HEK293 (cell line): Measurements from ENCODE around the gene NIT1.

Experiments
- EGR2 ChIP-seq: fragments of 450-650 bp; formaldehyde crosslinking; IDR thresholded peaks from 2 replicates; pipeline ENCODE4 v1.5.1; 2016; ENCODE audit warnings: low read depth, missing biosample characterization, missing genetic modification characterization
- GLIS2 ChIP-seq: fragments of 450-650 bp; formaldehyde crosslinking; IDR thresholded peaks from 2 replicates; pipeline ENCODE4 v1.5.1; 2016; ENCODE audit warnings: missing biosample characterization, missing genetic modification characterization
- IKZF3 ChIP-seq: fragments of 450-650 bp; IDR thresholded peaks from 2 replicates; pipeline ENCODE4 v1.5.0; 2018; ENCODE audit warnings: missing biosample characterization, mild to moderate bottlenecking, missing genetic modification characterization, moderate library complexity
- KLF8 ChIP-seq: fragments of 450-650 bp; formaldehyde crosslinking; IDR thresholded peaks from 2 replicates; pipeline ENCODE4 v1.5.1; 2016; ENCODE audit warnings: missing biosample characterization, missing genetic modification characterization
- REPIN1 ChIP-seq: fragments of 450-650 bp; formaldehyde crosslinking; IDR thresholded peaks from 2 replicates; pipeline ENCODE4 v1.5.1; 2017; ENCODE audit warnings: missing biosample characterization, missing genetic modification characterization, low read depth
- SCRT2 ChIP-seq: fragments of 450-650 bp; formaldehyde crosslinking; IDR thresholded peaks from 2 replicates; pipeline ENCODE4 v1.5.1; 2016; ENCODE audit warnings: missing biosample characterization, missing genetic modification characterization
- SETDB1 ChIP-seq: IDR thresholded peaks from one replicate; pipeline ENCODE4 v1.6.1; 2017; ENCODE audit warnings: mild to moderate bottlenecking, low read length, moderate library complexity, mixed read lengths; ENCODE audit not compliant: insufficient read length
- SP7 ChIP-seq: fragments of 450-650 bp; formaldehyde crosslinking; IDR thresholded peaks from 2 replicates; pipeline ENCODE4 v1.5.1; 2016; ENCODE audit warnings: missing biosample characterization, missing genetic modification characterization
- TCF7L2 ChIP-seq: IDR thresholded peaks from 2 replicates; pipeline ENCODE4 v1.6.1; 2011; ENCODE audit warnings: low read depth, mild to moderate bottlenecking, inconsistent platforms, low read length, moderate library complexity, borderline replicate concordance
- ZNF121 ChIP-seq: fragments of 450-650 bp; formaldehyde crosslinking; IDR thresholded peaks from 2 replicates; pipeline ENCODE4 v1.5.1; 2016; ENCODE audit warnings: missing biosample characterization, missing genetic modification characterization
- ZNF140 ChIP-seq: fragments of 450-650 bp; formaldehyde crosslinking; IDR thresholded peaks from 2 replicates; pipeline ENCODE4 v1.5.1; 2016; ENCODE audit warnings: missing biosample characterization, missing genetic modification characterization
- ZNF155 ChIP-seq: fragments of 450-650 bp; formaldehyde crosslinking; IDR thresholded peaks from 2 replicates; pipeline ENCODE4 v1.5.1; 2016; ENCODE audit warnings: missing biosample characterization, missing genetic modification characterization
- ZNF214 ChIP-seq: fragments of 450-650 bp; formaldehyde crosslinking; IDR thresholded peaks from 2 replicates; pipeline ENCODE4 v1.5.1; 2017; ENCODE audit warnings: missing biosample characterization, mild to moderate bottlenecking, missing genetic modification characterization, borderline replicate concordance
- ZNF223 ChIP-seq: fragments of 450-650 bp; formaldehyde crosslinking; IDR thresholded peaks from 2 replicates; pipeline ENCODE4 v1.5.1; 2016; ENCODE audit warnings: missing biosample characterization, missing genetic modification characterization
- ZNF23 ChIP-seq: fragments of 450-650 bp; formaldehyde crosslinking; IDR thresholded peaks from 2 replicates; pipeline ENCODE4 v1.5.1; 2016; ENCODE audit warnings: missing biosample characterization, missing genetic modification characterization, borderline replicate concordance
- ZNF292 ChIP-seq: fragments of 450-650 bp; formaldehyde crosslinking; IDR thresholded peaks from 2 replicates; pipeline ENCODE4 v1.5.1; 2016; ENCODE audit warnings: low read depth, missing biosample characterization, missing genetic modification characterization, borderline replicate concordance
- ZNF366 ChIP-seq: fragments of 450-650 bp; formaldehyde crosslinking; conservative IDR thresholded peaks from 2 replicates; pipeline ENCODE4 v1.5.1; 2016; ENCODE audit warnings: missing biosample characterization, missing genetic modification characterization
- ZNF473 ChIP-seq: fragments of 450-650 bp; formaldehyde crosslinking; IDR thresholded peaks from 2 replicates; pipeline ENCODE4 v1.5.1; 2017; ENCODE audit warnings: missing biosample characterization, missing genetic modification characterization
- ZNF548 ChIP-seq: fragments of 450-650 bp; formaldehyde crosslinking; IDR thresholded peaks from 2 replicates; pipeline ENCODE4 v1.5.1; 2016; ENCODE audit warnings: missing biosample characterization, missing genetic modification characterization
- ZNF560 ChIP-seq: fragments of 450-650 bp; formaldehyde crosslinking; IDR thresholded peaks from 2 replicates; pipeline ENCODE4 v1.5.1; 2017; ENCODE audit warnings: missing biosample characterization, missing genetic modification characterization, borderline replicate concordance
- ZNF610 ChIP-seq: fragments of 450-650 bp; formaldehyde crosslinking; IDR thresholded peaks from 2 replicates; pipeline ENCODE4 v1.5.1; 2016; ENCODE audit warnings: missing biosample characterization, missing genetic modification characterization, borderline replicate concordance
- ZNF654 ChIP-seq: fragments of 450-650 bp; formaldehyde crosslinking; IDR thresholded peaks from 2 replicates; pipeline ENCODE4 v1.5.1; 2016; ENCODE audit warnings: low read depth, missing biosample characterization, missing genetic modification characterization
- ZNF701 ChIP-seq: fragments of 450-650 bp; formaldehyde crosslinking; IDR thresholded peaks from 2 replicates; pipeline ENCODE4 v1.5.1; 2016; ENCODE audit warnings: missing biosample characterization, missing genetic modification characterization
- TF ChIP-seq, protein P1 (sequence below): fragments of 450-650 bp; formaldehyde crosslinking; conservative IDR thresholded peaks from 2 replicates; pipeline ENCODE4 v1.5.1; 2016; ENCODE audit warnings: low read depth, missing biosample characterization, missing genetic modification characterization
- TF ChIP-seq, protein P2 (sequence below): fragments of 450-650 bp; formaldehyde crosslinking; IDR thresholded peaks from 2 replicates; pipeline ENCODE4 v1.5.1; 2016; ENCODE audit warnings: missing biosample characterization, missing genetic modification characterization
- TF ChIP-seq, protein P3 (sequence below): fragments of 450-650 bp; formaldehyde crosslinking; IDR thresholded peaks from 2 replicates; pipeline ENCODE4 v1.5.1; 2016; ENCODE audit warnings: missing biosample characterization, missing genetic modification characterization
- TF ChIP-seq, protein P4 (sequence below): fragments of 450-650 bp; formaldehyde crosslinking; IDR thresholded peaks from 2 replicates; pipeline ENCODE4 v1.5.1; 2016; ENCODE audit warnings: missing biosample characterization, missing genetic modification characterization
- TF ChIP-seq, protein P5 (sequence below): fragments of 450-650 bp; formaldehyde crosslinking; IDR thresholded peaks from 2 replicates; pipeline ENCODE4 v1.5.1; 2016; ENCODE audit warnings: missing biosample characterization, missing genetic modification characterization, borderline replicate concordance
- TF ChIP-seq, protein P6 (sequence below): fragments of 450-650 bp; formaldehyde crosslinking; IDR thresholded peaks from 2 replicates; pipeline ENCODE4 v1.5.1; 2016; ENCODE audit warnings: missing biosample characterization, missing genetic modification characterization

The NIT1 gene

DNA sequence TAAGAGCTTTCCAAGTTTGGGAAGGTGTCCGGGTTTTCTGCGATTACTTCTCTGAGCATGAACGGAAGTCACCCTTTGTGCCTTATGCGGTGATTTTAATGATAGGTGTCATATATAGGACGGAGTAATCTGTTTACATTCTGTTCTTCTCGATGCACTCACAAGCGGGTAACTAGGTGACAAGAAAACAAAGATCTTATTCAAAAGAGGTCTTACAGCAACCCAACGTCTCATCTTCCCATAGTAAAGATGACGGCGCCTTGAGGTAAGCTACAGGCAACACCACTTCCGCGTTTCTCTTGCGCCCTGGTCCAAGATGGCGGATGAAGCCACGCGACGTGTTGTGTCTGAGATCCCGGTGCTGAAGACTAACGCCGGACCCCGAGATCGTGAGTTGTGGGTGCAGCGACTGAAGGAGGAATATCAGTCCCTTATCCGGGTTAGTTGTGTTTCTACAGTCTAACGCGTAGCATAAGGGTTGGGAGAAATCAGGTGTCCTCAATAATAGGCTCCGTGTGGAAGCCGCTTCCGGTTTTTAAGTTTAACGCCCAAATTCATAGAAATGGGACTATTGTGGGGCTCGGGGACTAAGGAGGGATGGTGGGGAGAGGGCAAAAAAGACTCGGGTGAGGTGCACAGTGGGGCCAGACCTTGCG, 35.9 kb downstream of the NIT1 start, which contains the start of gene UFC1 (continued):
- no peak for TF ChIP-seq SETDB1
- 0 out of 2 replicates have a peak, but pooled peaks have one; percentile 30 for TF ChIP-seq ZNF610
- TF ChIP-seq ZNF292 (tag by site-specific recombination) = no peak
- TF ChIP-seq ZNF701 (tag by site-specific recombination) = no peak
- no peak for TF ChIP-seq ZNF548 (tag by site-specific recombination)
- TF ChIP-seq TCF7L2 = no peak
- 0 out of 2 replicates have a peak, but pooled peaks have one; percentile 58 for TF ChIP-seq ZNF366
- TF ChIP-seq ZNF473 (tag by site-specific recombination) = no peak
- TF ChIP-seq ZNF214 (tag by site-specific recombination) = no peak
- peak; percentile 99 for TF ChIP-seq SCRT2 (tag by site-specific recombination)
- TF ChIP-seq, protein P1, sequence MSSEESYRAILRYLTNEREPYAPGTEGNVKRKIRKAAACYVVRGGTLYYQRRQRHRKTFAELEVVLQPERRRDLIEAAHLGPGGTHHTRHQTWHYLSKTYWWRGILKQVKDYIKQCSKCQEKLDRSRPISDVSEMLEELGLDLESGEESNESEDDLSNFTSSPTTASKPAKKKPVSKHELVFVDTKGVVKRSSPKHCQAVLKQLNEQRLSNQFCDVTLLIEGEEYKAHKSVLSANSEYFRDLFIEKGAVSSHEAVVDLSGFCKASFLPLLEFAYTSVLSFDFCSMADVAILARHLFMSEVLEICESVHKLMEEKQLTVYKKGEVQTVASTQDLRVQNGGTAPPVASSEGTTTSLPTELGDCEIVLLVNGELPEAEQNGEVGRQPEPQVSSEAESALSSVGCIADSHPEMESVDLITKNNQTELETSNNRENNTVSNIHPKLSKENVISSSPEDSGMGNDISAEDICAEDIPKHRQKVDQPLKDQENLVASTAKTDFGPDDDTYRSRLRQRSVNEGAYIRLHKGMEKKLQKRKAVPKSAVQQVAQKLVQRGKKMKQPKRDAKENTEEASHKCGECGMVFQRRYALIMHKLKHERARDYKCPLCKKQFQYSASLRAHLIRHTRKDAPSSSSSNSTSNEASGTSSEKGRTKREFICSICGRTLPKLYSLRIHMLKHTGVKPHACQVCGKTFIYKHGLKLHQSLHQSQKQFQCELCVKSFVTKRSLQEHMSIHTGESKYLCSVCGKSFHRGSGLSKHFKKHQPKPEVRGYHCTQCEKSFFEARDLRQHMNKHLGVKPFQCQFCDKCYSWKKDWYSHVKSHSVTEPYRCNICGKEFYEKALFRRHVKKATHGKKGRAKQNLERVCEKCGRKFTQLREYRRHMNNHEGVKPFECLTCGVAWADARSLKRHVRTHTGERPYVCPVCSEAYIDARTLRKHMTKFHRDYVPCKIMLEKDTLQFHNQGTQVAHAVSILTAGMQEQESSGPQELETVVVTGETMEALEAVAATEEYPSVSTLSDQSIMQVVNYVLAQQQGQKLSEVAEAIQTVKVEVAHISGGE = peak; percentile 99
- TF ChIP-seq ZNF121 (tag by site-specific recombination) = no peak
- no peak for TF ChIP-seq IKZF3
- TF ChIP-seq, protein P2, sequence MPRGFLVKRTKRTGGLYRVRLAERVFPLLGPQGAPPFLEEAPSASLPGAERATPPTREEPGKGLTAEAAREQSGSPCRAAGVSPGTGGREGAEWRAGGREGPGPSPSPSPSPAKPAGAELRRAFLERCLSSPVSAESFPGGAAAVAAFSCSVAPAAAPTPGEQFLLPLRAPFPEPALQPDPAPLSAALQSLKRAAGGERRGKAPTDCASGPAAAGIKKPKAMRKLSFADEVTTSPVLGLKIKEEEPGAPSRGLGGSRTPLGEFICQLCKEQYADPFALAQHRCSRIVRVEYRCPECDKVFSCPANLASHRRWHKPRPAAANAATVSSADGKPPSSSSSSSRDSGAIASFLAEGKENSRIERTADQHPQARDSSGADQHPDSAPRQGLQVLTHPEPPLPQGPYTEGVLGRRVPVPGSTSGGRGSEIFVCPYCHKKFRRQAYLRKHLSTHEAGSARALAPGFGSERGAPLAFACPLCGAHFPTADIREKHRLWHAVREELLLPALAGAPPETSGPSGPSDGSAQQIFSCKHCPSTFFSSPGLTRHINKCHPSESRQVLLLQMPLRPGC (tag by site-specific recombination) = peak; percentile 68; the same call in 1 of the 2 replicates
- TF ChIP-seq ZNF155 (tag by site-specific recombination) = no peak
- TF ChIP-seq ZNF654 = no peak
- TF ChIP-seq SP7 = peak; percentile 86
- TF ChIP-seq, protein P3, sequence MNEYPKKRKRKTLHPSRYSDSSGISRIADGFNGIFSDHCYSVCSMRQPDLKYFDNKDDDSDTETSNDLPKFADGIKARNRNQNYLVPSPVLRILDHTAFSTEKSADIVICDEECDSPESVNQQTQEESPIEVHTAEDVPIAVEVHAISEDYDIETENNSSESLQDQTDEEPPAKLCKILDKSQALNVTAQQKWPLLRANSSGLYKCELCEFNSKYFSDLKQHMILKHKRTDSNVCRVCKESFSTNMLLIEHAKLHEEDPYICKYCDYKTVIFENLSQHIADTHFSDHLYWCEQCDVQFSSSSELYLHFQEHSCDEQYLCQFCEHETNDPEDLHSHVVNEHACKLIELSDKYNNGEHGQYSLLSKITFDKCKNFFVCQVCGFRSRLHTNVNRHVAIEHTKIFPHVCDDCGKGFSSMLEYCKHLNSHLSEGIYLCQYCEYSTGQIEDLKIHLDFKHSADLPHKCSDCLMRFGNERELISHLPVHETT (tag by site-specific recombination) = peak; percentile 96
- no peak; the same call in 1 of the 2 replicates for TF ChIP-seq REPIN1 (tag by site-specific recombination)
- no peak for TF ChIP-seq EGR2 (tag by site-specific recombination)
- TF ChIP-seq ZNF23 (tag by site-specific recombination) = no peak
- TF ChIP-seq KLF8 = peak; percentile 91
- TF ChIP-seq ZNF140 (tag by site-specific recombination) = no peak
- TF ChIP-seq GLIS2 = no peak
- TF ChIP-seq, protein P4, sequence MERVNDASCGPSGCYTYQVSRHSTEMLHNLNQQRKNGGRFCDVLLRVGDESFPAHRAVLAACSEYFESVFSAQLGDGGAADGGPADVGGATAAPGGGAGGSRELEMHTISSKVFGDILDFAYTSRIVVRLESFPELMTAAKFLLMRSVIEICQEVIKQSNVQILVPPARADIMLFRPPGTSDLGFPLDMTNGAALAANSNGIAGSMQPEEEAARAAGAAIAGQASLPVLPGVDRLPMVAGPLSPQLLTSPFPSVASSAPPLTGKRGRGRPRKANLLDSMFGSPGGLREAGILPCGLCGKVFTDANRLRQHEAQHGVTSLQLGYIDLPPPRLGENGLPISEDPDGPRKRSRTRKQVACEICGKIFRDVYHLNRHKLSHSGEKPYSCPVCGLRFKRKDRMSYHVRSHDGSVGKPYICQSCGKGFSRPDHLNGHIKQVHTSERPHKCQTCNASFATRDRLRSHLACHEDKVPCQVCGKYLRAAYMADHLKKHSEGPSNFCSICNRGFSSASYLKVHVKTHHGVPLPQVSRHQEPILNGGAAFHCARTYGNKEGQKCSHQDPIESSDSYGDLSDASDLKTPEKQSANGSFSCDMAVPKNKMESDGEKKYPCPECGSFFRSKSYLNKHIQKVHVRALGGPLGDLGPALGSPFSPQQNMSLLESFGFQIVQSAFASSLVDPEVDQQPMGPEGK (tag by site-specific recombination) = no peak; the same call in 1 of the 2 replicates
- no peak for TF ChIP-seq ZNF560 (tag by site-specific recombination)
- TF ChIP-seq, protein P5, sequence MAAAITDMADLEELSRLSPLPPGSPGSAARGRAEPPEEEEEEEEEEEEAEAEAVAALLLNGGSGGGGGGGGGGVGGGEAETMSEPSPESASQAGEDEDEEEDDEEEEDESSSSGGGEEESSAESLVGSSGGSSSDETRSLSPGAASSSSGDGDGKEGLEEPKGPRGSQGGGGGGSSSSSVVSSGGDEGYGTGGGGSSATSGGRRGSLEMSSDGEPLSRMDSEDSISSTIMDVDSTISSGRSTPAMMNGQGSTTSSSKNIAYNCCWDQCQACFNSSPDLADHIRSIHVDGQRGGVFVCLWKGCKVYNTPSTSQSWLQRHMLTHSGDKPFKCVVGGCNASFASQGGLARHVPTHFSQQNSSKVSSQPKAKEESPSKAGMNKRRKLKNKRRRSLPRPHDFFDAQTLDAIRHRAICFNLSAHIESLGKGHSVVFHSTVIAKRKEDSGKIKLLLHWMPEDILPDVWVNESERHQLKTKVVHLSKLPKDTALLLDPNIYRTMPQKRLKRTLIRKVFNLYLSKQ (tag by site-specific recombination) = no peak
- TF ChIP-seq ZNF223 (tag by site-specific recombination) = no peak
- TF ChIP-seq, protein P6, sequence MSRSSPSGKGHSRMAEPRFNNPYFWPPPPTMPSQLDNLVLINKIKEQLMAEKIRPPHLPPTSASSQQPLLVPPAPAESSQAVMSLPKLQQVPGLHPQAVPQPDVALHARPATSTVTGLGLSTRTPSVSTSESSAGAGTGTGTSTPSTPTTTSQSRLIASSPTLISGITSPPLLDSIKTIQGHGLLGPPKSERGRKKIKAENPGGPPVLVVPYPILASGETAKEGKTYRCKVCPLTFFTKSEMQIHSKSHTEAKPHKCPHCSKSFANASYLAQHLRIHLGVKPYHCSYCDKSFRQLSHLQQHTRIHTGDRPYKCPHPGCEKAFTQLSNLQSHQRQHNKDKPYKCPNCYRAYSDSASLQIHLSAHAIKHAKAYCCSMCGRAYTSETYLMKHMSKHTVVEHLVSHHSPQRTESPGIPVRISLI (tag by site-specific recombination) = no peak
